ENCODE data around the gene METTL27.
A peak's percentile ranks its signal among the peaks of the same experiment; 100 is the strongest.
"Not testable (repeated sequence)": the region's sequence is repeated elsewhere in the genome, so short reads cannot be mapped to it uniquely, and the experiment has no call there.

The METTL27 gene

GRCh38 chr7:73838642-73839041 lies 3.7 kb downstream of the METTL27 start:
- DNase-seq, result no peak

- DNase-seq, result not testable (repeated sequence)
Observed at GRCh38 chr7:73837167-73837566, 5.1 kb downstream of the METTL27 start.

- DNase-seq, result no peak
Observed at GRCh38 chr7:73834626-73835191, 7.6 kb downstream of the METTL27 start.

- no peak for DNase-seq
Observed at GRCh38 chr7:73833251-73833919, 8.9 kb downstream of the METTL27 start.

GRCh38 chr7:73832806-73833205 lies 9.5 kb downstream of the METTL27 start:
- DNase-seq, result no peak

- DNase-seq, result no peak
Observed at GRCh38 chr7:73831834-73832651, 10.3 kb downstream of the METTL27 start.

GRCh38 chr7:73831584-73831833 lies 10.8 kb downstream of the METTL27 start:
- no peak for DNase-seq

GRCh38 chr7:73830681-73831583 lies 11.4 kb downstream of the METTL27 start, which contains the start of gene CLDN4:
CLDN4 (plus strand) TSS chr7:73830996; CDS start chr7:73831202, 206 bp downstream.
- DNase-seq, result peak; percentile 59

GRCh38 chr7:73829921-73830680 lies 12.2 kb downstream of the METTL27 start:
- DNase-seq, result no peak

GRCh38 chr7:73829505-73829904 lies 12.8 kb downstream of the METTL27 start:
- DNase-seq, result no peak

GRCh38 chr7:73828972-73829371 lies 13.3 kb downstream of the METTL27 start:
- no peak for DNase-seq

GRCh38 chr7:73828107-73828803 lies 14.1 kb downstream of the METTL27 start:
- DNase-seq, result peak; percentile 53

GRCh38 chr7:73827567-73828106 lies 14.7 kb downstream of the METTL27 start:
- DNase-seq, result no peak

- no peak for DNase-seq
Observed at GRCh38 chr7:73824986-73825385, 17.3 kb downstream of the METTL27 start.

GRCh38 chr7:73823873-73824592 lies 18.3 kb downstream of the METTL27 start:
- no peak for DNase-seq

GRCh38 chr7:73823257-73823656 lies 19.1 kb downstream of the METTL27 start:
- DNase-seq, result no peak

GRCh38 chr7:73822319-73823173 lies 19.8 kb downstream of the METTL27 start:
- DNase-seq, result peak; percentile 97

GRCh38 chr7:73821597-73822285 lies 20.6 kb downstream of the METTL27 start:
- not testable (repeated sequence) for DNase-seq

GRCh38 chr7:73820013-73820412 lies 22.3 kb downstream of the METTL27 start:
- DNase-seq, result no peak
